Left forelimb (tissue), 1 donor: ENCODE measurements around the gene UPK3A.

ENCODE experiments used
- DNase-seq: peaks from one replicate; pipeline ENCODE4 v3.0.0-alpha.2; 2018; ENCODE audit warnings: low spot score

Gene UPK3A

GRCh38 chr22:45284705-45285262 lies at the start of gene UPK3A:
UPK3A (plus strand) TSS chr22:45284949; CDS start chr22:45285014, 65 bp downstream.
- DNase-seq, result no peak

- no peak for DNase-seq
These were observed 49.5 kb upstream of the UPK3A start for GRCh38 chr22:45235101-45235777.

GRCh38 chr22:45235851-45236342 lies 48.9 kb upstream of the UPK3A start:
- DNase-seq, result no peak

- no peak for DNase-seq
These were observed 47.4 kb upstream of the UPK3A start for GRCh38 chr22:45237065-45237990.

- DNase-seq, result no peak
These were observed 46.4 kb upstream of the UPK3A start for GRCh38 chr22:45238076-45238956.

GRCh38 chr22:45238957-45239680 lies 45.6 kb upstream of the UPK3A start:
- DNase-seq, result no peak

GRCh38 chr22:45239681-45240051 lies 45.1 kb upstream of the UPK3A start:
- no peak for DNase-seq

- DNase-seq, result no peak
These were observed 44.5 kb upstream of the UPK3A start for GRCh38 chr22:45240104-45240809.

GRCh38 chr22:45240810-45241631 lies 43.7 kb upstream of the UPK3A start, which contains the start of gene KIAA0930:
KIAA0930 (minus strand) TSS chr22:45240894; CDS start chr22:45240703, 191 bp downstream.
- peak; percentile 87 for DNase-seq

- DNase-seq, result no peak
These were observed 42.0 kb upstream of the UPK3A start for GRCh38 chr22:45242778-45243191.

GRCh38 chr22:45244916-45245315 lies 39.8 kb upstream of the UPK3A start:
- DNase-seq, result no peak

GRCh38 chr22:45246060-45246985 lies 38.4 kb upstream of the UPK3A start:
- no peak for DNase-seq

GRCh38 chr22:45248832-45249561 lies 35.8 kb upstream of the UPK3A start:
- no peak for DNase-seq

- no peak for DNase-seq
These were observed 32.9 kb upstream of the UPK3A start for GRCh38 chr22:45251825-45252224.

GRCh38 chr22:45253039-45253641 lies 31.6 kb upstream of the UPK3A start:
- no peak for DNase-seq

- no peak for DNase-seq
These were observed 30.4 kb upstream of the UPK3A start for GRCh38 chr22:45254388-45254787.

GRCh38 chr22:45254789-45255278 lies 29.9 kb upstream of the UPK3A start:
- DNase-seq, result no peak
